ENCODE results near the gene RTN4IP1. TPM values are rescaled to one million over a fixed set of nuclear protein-coding genes. Genes with fewer than 3 reads are reported as not detected.

The RTN4IP1 gene
- polyA plus RNA-seq (2012; ENCODE audit: low read depth, missing spikeins) = 6.8 TPM

- peak; percentile 75 for TF ChIP-seq TAF1 (IDR thresholded peaks at IDR 0.05; ENCODE audit: low read depth, low read length)
- peak; percentile 76 for TF ChIP-seq SPI1 (IDR thresholded peaks at IDR 0.05; ENCODE audit: low read depth, low read length)
- TF ChIP-seq POLR2A (IDR thresholded peaks at IDR 0.05; ENCODE audit: low read depth, low read length) = peak; percentile 77
- peak; percentile 42 for TF ChIP-seq POU2F2 (IDR thresholded peaks at IDR 0.05; ENCODE audit: low read depth, low read length)
- TF ChIP-seq PAX5 (IDR thresholded peaks at IDR 0.05; ENCODE audit: insufficient read depth, low read length, severe bottlenecking) = no peak
- peak; percentile 67; the same call in 1 of the 2 replicates for TF ChIP-seq POLR2AphosphoS5 (IDR thresholded peaks at IDR 0.05; ENCODE audit: low read depth, low read length)
- peak; percentile 92 for FAIRE-seq
- DNase-seq (ENCODE audit: insufficient read length, low spot score) = peak; percentile 68
Measured at GRCh38 chr6:106629103-106629858, at the start of gene RTN4IP1, which contains the start of gene QRSL1. RTN4IP1 (minus strand) TSS chr6:106629498; CDS start chr6:106629021, 477 bp downstream. QRSL1 (plus strand) TSS chr6:106629578; CDS start chr6:106629682, 104 bp downstream.

- FAIRE-seq (no peak), DNase-seq (ENCODE audit: insufficient read length, low spot score) (no peak)
- TF ChIP-seq POLR2AphosphoS5 (IDR thresholded peaks at IDR 0.05; ENCODE audit: low read depth, low read length) = no peak
- no peak for TF ChIP-seq PAX5 (IDR thresholded peaks at IDR 0.05; ENCODE audit: insufficient read depth, low read length, severe bottlenecking)
- peak; percentile 44; the same call in 1 of the 2 replicates for TF ChIP-seq SPI1 (IDR thresholded peaks at IDR 0.05; ENCODE audit: low read depth, low read length)
Measured at GRCh38 chr6:106677282-106677681, 48.0 kb upstream of the RTN4IP1 start.

GRCh38 chr6:106674541-106675229, 45.4 kb upstream of the RTN4IP1 start:
- TF ChIP-seq TAF1 (IDR thresholded peaks at IDR 0.05; ENCODE audit: low read depth, low read length) (no peak), POU2F2 (IDR thresholded peaks at IDR 0.05; ENCODE audit: low read depth, low read length) (no peak), PAX5 (IDR thresholded peaks at IDR 0.05; ENCODE audit: insufficient read depth, low read length, severe bottlenecking) (no peak), SPI1 (IDR thresholded peaks at IDR 0.05; ENCODE audit: low read depth, low read length) (0 out of 2 replicates have a peak, but pooled peaks have one; percentile 4), POLR2A (IDR thresholded peaks at IDR 0.05; ENCODE audit: low read depth, low read length) (no peak)
- FAIRE-seq (peak; percentile 35), DNase-seq (ENCODE audit: insufficient read length, low spot score) (no peak)

GRCh38 chr6:106671651-106672050, 42.4 kb upstream of the RTN4IP1 start:
- TF ChIP-seq POLR2A (IDR thresholded peaks at IDR 0.05; ENCODE audit: low read depth, low read length) (no peak), TAF1 (IDR thresholded peaks at IDR 0.05; ENCODE audit: low read depth, low read length) (no peak), POU2F2 (IDR thresholded peaks at IDR 0.05; ENCODE audit: low read depth, low read length) (no peak), PAX5 (IDR thresholded peaks at IDR 0.05; ENCODE audit: insufficient read depth, low read length, severe bottlenecking) (no peak), SPI1 (IDR thresholded peaks at IDR 0.05; ENCODE audit: low read depth, low read length) (no peak), POLR2AphosphoS5 (IDR thresholded peaks at IDR 0.05; ENCODE audit: low read depth, low read length) (no peak)
- FAIRE-seq (no peak), DNase-seq (ENCODE audit: insufficient read length, low spot score) (no peak)

- DNase-seq (ENCODE audit: insufficient read length, low spot score) (no peak), FAIRE-seq (no peak)
- TF ChIP-seq PAX5 (IDR thresholded peaks at IDR 0.05; ENCODE audit: insufficient read depth, low read length, severe bottlenecking) = no peak
- no peak for TF ChIP-seq POU2F2 (IDR thresholded peaks at IDR 0.05; ENCODE audit: low read depth, low read length)
- no peak for TF ChIP-seq POLR2A (IDR thresholded peaks at IDR 0.05; ENCODE audit: low read depth, low read length)
- TF ChIP-seq SPI1 (IDR thresholded peaks at IDR 0.05; ENCODE audit: low read depth, low read length) = no peak
- TF ChIP-seq POLR2AphosphoS5 (IDR thresholded peaks at IDR 0.05; ENCODE audit: low read depth, low read length) = no peak
- TF ChIP-seq TAF1 (IDR thresholded peaks at IDR 0.05; ENCODE audit: low read depth, low read length) = no peak
Measured at GRCh38 chr6:106670236-106670635, 40.9 kb upstream of the RTN4IP1 start.

GRCh38 chr6:106667022-106667402, 37.7 kb upstream of the RTN4IP1 start:
- TF ChIP-seq POLR2A (IDR thresholded peaks at IDR 0.05; ENCODE audit: low read depth, low read length) = no peak
- DNase-seq (ENCODE audit: insufficient read length, low spot score) (no peak), FAIRE-seq (no peak)

- FAIRE-seq (peak; percentile 92), DNase-seq (ENCODE audit: insufficient read length, low spot score) (peak; percentile 26)
- TF ChIP-seq TAF1 (IDR thresholded peaks at IDR 0.05; ENCODE audit: low read depth, low read length) (no peak), POLR2AphosphoS5 (IDR thresholded peaks at IDR 0.05; ENCODE audit: low read depth, low read length) (no peak), POU2F2 (IDR thresholded peaks at IDR 0.05; ENCODE audit: low read depth, low read length) (peak; percentile 91; the same call in 1 of the 2 replicates), PAX5 (IDR thresholded peaks at IDR 0.05; ENCODE audit: insufficient read depth, low read length, severe bottlenecking) (no peak), SPI1 (IDR thresholded peaks at IDR 0.05; ENCODE audit: low read depth, low read length) (peak; percentile 63), POLR2A (IDR thresholded peaks at IDR 0.05; ENCODE audit: low read depth, low read length) (no peak)
Measured at GRCh38 chr6:106666282-106667021, 37.2 kb upstream of the RTN4IP1 start.

- TF ChIP-seq POLR2AphosphoS5 (IDR thresholded peaks at IDR 0.05; ENCODE audit: low read depth, low read length) (no peak), POLR2A (IDR thresholded peaks at IDR 0.05; ENCODE audit: low read depth, low read length) (no peak), SPI1 (IDR thresholded peaks at IDR 0.05; ENCODE audit: low read depth, low read length) (no peak), POU2F2 (IDR thresholded peaks at IDR 0.05; ENCODE audit: low read depth, low read length) (no peak), PAX5 (IDR thresholded peaks at IDR 0.05; ENCODE audit: insufficient read depth, low read length, severe bottlenecking) (no peak), TAF1 (IDR thresholded peaks at IDR 0.05; ENCODE audit: low read depth, low read length) (no peak)
- DNase-seq (ENCODE audit: insufficient read length, low spot score) (no peak), FAIRE-seq (no peak)
Measured at GRCh38 chr6:106662458-106662857, 33.2 kb upstream of the RTN4IP1 start.

- TF ChIP-seq TAF1 (IDR thresholded peaks at IDR 0.05; ENCODE audit: low read depth, low read length) (no peak), POLR2A (IDR thresholded peaks at IDR 0.05; ENCODE audit: low read depth, low read length) (no peak), PAX5 (IDR thresholded peaks at IDR 0.05; ENCODE audit: insufficient read depth, low read length, severe bottlenecking) (no peak), POU2F2 (IDR thresholded peaks at IDR 0.05; ENCODE audit: low read depth, low read length) (no peak), POLR2AphosphoS5 (IDR thresholded peaks at IDR 0.05; ENCODE audit: low read depth, low read length) (no peak), SPI1 (IDR thresholded peaks at IDR 0.05; ENCODE audit: low read depth, low read length) (no peak)
- no peak for DNase-seq (ENCODE audit: insufficient read length, low spot score)
- no peak for FAIRE-seq
Measured at GRCh38 chr6:106659859-106660258, 30.6 kb upstream of the RTN4IP1 start.

All from GM12891 (cell line).